Measurements from ENCODE around the gene ZBTB32. TPM values are rescaled to one million over a fixed set of nuclear protein-coding genes. Genes with fewer than 3 reads are reported as not detected.

ZBTB32 gene, protein sequence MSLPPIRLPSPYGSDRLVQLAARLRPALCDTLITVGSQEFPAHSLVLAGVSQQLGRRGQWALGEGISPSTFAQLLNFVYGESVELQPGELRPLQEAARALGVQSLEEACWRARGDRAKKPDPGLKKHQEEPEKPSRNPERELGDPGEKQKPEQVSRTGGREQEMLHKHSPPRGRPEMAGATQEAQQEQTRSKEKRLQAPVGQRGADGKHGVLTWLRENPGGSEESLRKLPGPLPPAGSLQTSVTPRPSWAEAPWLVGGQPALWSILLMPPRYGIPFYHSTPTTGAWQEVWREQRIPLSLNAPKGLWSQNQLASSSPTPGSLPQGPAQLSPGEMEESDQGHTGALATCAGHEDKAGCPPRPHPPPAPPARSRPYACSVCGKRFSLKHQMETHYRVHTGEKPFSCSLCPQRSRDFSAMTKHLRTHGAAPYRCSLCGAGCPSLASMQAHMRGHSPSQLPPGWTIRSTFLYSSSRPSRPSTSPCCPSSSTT
- total RNA-seq (2021; fragmentation: NEBNext Ultra II Directional; extraction: Animal tissue kit (Norgen Biotek cat#: 25700)): 0.42 and 0.50 TPM in 2 replicates
- polyA plus RNA-seq (2011; rRNA removed): 0.11 and 0.17 TPM in 2 replicates
- polyA plus RNA-seq (2011; cell fraction: cytosol; rRNA removed): 0.08 TPM
- 0.30 TPM for polyA plus RNA-seq (2011; cell fraction: nucleus; rRNA removed)
- polyA plus RNA-seq (2012, experiment 1 of 2): 0.39 to 1.1 TPM (median 0.93 TPM) in 4 replicates
- 0.39 TPM for polyA plus RNA-seq (2012, experiment 2 of 2)
- 0.08 TPM for polyA plus RNA-seq (2013, experiment 1 of 2)
- polyA plus RNA-seq (2013, experiment 2 of 2): 0.07 TPM
- not detected in 2 replicates for polyA minus RNA-seq (2011; rRNA and poly(A)+ RNA removed)
- polyA minus RNA-seq (2011; cell fraction: cytosol; rRNA and poly(A)+ RNA removed): not detected
- not detected for polyA minus RNA-seq (2011; cell fraction: nucleus; rRNA and poly(A)+ RNA removed)
- long read RNA-seq, experiment 1, partial matches to known transcripts: 0 of 1 reads
- long read RNA-seq, experiment 1, other reads (novel, unspliced or antisense): 1 of 1 reads
- long read RNA-seq, experiment 2: 0 reads

- H3K9ac ChIP-seq (replicated peaks in 1 of 4; ENCODE audit: extremely low read depth in 1 of 4, low read depth in 3 of 4, low read length in 3 of 4): no peak within 1 kb of the TSS
- DNase-seq (ENCODE audit: low read depth in 1 of 2, low spot score in 2 of 2): peak in 1 of 2 experiments; percentile 80
- TF ChIP-seq, protein P1, sequence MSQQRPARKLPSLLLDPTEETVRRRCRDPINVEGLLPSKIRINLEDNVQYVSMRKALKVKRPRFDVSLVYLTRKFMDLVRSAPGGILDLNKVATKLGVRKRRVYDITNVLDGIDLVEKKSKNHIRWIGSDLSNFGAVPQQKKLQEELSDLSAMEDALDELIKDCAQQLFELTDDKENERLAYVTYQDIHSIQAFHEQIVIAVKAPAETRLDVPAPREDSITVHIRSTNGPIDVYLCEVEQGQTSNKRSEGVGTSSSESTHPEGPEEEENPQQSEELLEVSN (IDR thresholded peaks at IDR 0.05): peak; percentile 100
- TF ChIP-seq KDM1A (IDR thresholded peaks at IDR 0.05; ENCODE audit: borderline replicate concordance, low read length): no peak
- TF ChIP-seq BRCA1 (IDR thresholded peaks at IDR 0.05; ENCODE audit: low read depth, low read length): no peak
- TF ChIP-seq RFX5 (IDR thresholded peaks at IDR 0.05; ENCODE audit: borderline replicate concordance, low read depth, low read length): no peak
- no peak for TF ChIP-seq CTBP2 (IDR thresholded peaks at IDR 0.05; ENCODE audit: borderline replicate concordance, insufficient read depth, insufficient read length, low read length)
- TF ChIP-seq CBX5 (IDR thresholded peaks at IDR 0.05; ENCODE audit: low read depth, low read length): no peak
Observed at GRCh38 chr19:35704218-35704617, at the start of gene ZBTB32. TSS of gene ZBTB32 (plus strand) at chr19:35704558. CDS start at chr19:35714627, 10,069 bp downstream.

More at GRCh38 chr19:35704218-35704617, at the start of gene ZBTB32:
- Histone ChIP-seq H3K9me3 (ENCODE audit: insufficient read depth in 2 of 2, low read depth in 1 of 2, low read length in 1 of 2) (peaks cover 0 to 3% of the 10 kb centered on the region in 2 experiments; a peak in 1 of 4 replicates), H4K91ac (replicated peaks; ENCODE audit: insufficient read length, low read length) (no peak within 1 kb of the TSS), H3K4me3 (ENCODE audit: extremely low read depth in 1 of 4, insufficient read depth in 2 of 4, low read depth in 3 of 4, low read length in 4 of 4) (no peak within 1 kb of the TSS), H3K79me2 (ENCODE audit: control insufficient read depth in 1 of 2, insufficient read depth in 2 of 2, low read length in 2 of 2) (no peaks in the 10 kb centered on the region), H2AK5ac (ENCODE audit: low read depth, low read length) (no peak within 1 kb of the TSS), H4K20me1 (replicated peaks in 1 of 2; ENCODE audit: control insufficient read depth in 1 of 2, insufficient read depth in 2 of 2, low read length in 2 of 2) (no peaks in the 10 kb centered on the region), H3K4me2 (ENCODE audit: insufficient read depth in 1 of 2, low read depth in 2 of 2, low read length in 2 of 2) (no peak within 1 kb of the TSS; a peak in 1 of 4 replicates), H4K5ac (ENCODE audit: insufficient read length, low read depth, low read length) (no peak within 1 kb of the TSS), H3K27ac (ENCODE audit: low read depth, low read length) (no peak within 1 kb of the TSS), H2AFZ (ENCODE audit: low read length) (no peak within 1 kb of the TSS), H3K36me3 (ENCODE audit: control insufficient read depth in 2 of 4, insufficient read depth in 4 of 4, low read length in 3 of 4) (no peaks in the 10 kb centered on the region; a peak in 1 of 8 replicates), H2BK20ac (ENCODE audit: low read length) (no peak within 1 kb of the TSS), H3K79me1 (ENCODE audit: low read depth, low read length) (no peaks in the 10 kb centered on the region), H3K56ac (replicated peaks; ENCODE audit: insufficient read length, low read depth, low read length) (no peak within 1 kb of the TSS), H3K27me3 (replicated peaks in 1 of 4; ENCODE audit: control insufficient read depth in 3 of 4, extremely low read depth in 1 of 4, insufficient read depth in 3 of 4, low read length in 3 of 4) (peaks cover 2 to 11% (median 11%) of the 10 kb centered on the region in 4 experiments; a peak in 6 of 7 replicates), H2BK15ac (ENCODE audit: low read length) (no peak within 1 kb of the TSS), H3K4ac (replicated peaks; ENCODE audit: insufficient read length, low read depth, low read length) (no peak within 1 kb of the TSS), H3K18ac (ENCODE audit: extremely low read depth, low read length) (no peak within 1 kb of the TSS), H3K23me2 (ENCODE audit: low read depth, low read length) (peaks cover 4% of the 10 kb centered on the region; the same call in 1 of the 2 replicates), H3K4me1 (replicated peaks in 1 of 4; ENCODE audit: control insufficient read depth in 3 of 4, insufficient read depth in 4 of 4, low read length in 3 of 4) (peaks cover 0 to 4% (median 3%) of the 10 kb centered on the region in 4 experiments; a peak in 4 of 7 replicates), H4K8ac (ENCODE audit: extremely low read depth, insufficient read depth, low read length) (no peak within 1 kb of the TSS; the same call in 1 of the 2 replicates), H2BK5ac (ENCODE audit: low read depth, low read length) (no peak within 1 kb of the TSS), H3K23ac (ENCODE audit: insufficient read length) (no peak within 1 kb of the TSS), H2BK120ac (replicated peaks; ENCODE audit: low read depth, low read length) (no peak within 1 kb of the TSS), H3K14ac (ENCODE audit: insufficient read length) (no peak within 1 kb of the TSS), H2BK12ac (ENCODE audit: low read depth, low read length) (no peak within 1 kb of the TSS)
- ChIA-PET CTCF (ENCODE audit: partially characterized antibody) (interaction anchor here (3.6 to 8.4 kb wide), 2 partner anchors 11 kb away, joined by 20 to 67 read pairs; no protein-coding TSS in a partner anchor), POLR2A (ENCODE audit: partially characterized antibody) (interaction anchor here (0.7 to 3.7 kb wide), 3 partner anchors 9 to 36 kb away, joined by 3 to 28 read pairs (median 9); no protein-coding TSS in a partner anchor)
- WGBS, 2 experiments (ENCODE audit: extremely low coverage in 1 of 2, insufficient coverage in 1 of 2, insufficient read length in 1 of 2, insufficient replicate concordance in 2 of 2, low coverage in 1 of 2, low lambda C conversion rate in 2 of 2, missing lambda C conversion rate in 1 of 2): 52% methylated on average over 18 of the region's 24 CpGs; no CpG with 5 or more reads in 1 of the 2 experiments
- FAIRE-seq: peak; percentile 73
